GM18519 (cell line): Measurements from ENCODE around the gene SYCE1.
"Not testable (repeated sequence)": the region's sequence is repeated elsewhere in the genome, so short reads cannot be mapped to it uniquely, and the experiment has no call there.

Source experiments
- ATAC-seq: cut with Tn5 transposase; IDR thresholded peaks from one replicate; pipeline ENCODE4 v1.9.1; 2021; ENCODE audit warnings: mild to moderate bottlenecking, moderate library complexity; ENCODE audit not compliant: unreplicated experiment, low FRiP score

Gene SYCE1

GRCh38 chr10:133565441-133566294 lies at the start of gene SYCE1:
Gene SYCE1 (minus strand): TSS chr10:133565583. CDS start chr10:133565529, 54 bp downstream.
- ATAC-seq = no peak

- no peak for ATAC-seq
Observed at GRCh38 chr10:133614830-133615580, 49.6 kb upstream of the SYCE1 start.

- ATAC-seq = no peak
Observed at GRCh38 chr10:133613699-133614098, 48.3 kb upstream of the SYCE1 start.

- ATAC-seq = no peak
Observed at GRCh38 chr10:133611079-133611478, 45.7 kb upstream of the SYCE1 start.

GRCh38 chr10:133608855-133609254 lies 43.5 kb upstream of the SYCE1 start:
- no peak for ATAC-seq

- not testable (repeated sequence) for ATAC-seq
Observed at GRCh38 chr10:133603434-133603833, 38.1 kb upstream of the SYCE1 start.

GRCh38 chr10:133600657-133601056 lies 35.3 kb upstream of the SYCE1 start:
- ATAC-seq = no peak

- ATAC-seq = not testable (repeated sequence)
Observed at GRCh38 chr10:133599869-133600268, 34.5 kb upstream of the SYCE1 start.

GRCh38 chr10:133592716-133593115 lies 27.3 kb upstream of the SYCE1 start:
- ATAC-seq = no peak

GRCh38 chr10:133590970-133591359 lies 25.6 kb upstream of the SYCE1 start:
- no peak for ATAC-seq

- no peak for ATAC-seq
Observed at GRCh38 chr10:133590226-133590969, 25.0 kb upstream of the SYCE1 start.

- not testable (repeated sequence) for ATAC-seq
Observed at GRCh38 chr10:133577037-133577436, 11.7 kb upstream of the SYCE1 start.

GRCh38 chr10:133573460-133573859 lies 8.1 kb upstream of the SYCE1 start:
- not testable (repeated sequence) for ATAC-seq

- not testable (repeated sequence) for ATAC-seq
Observed at GRCh38 chr10:133572055-133572454, 6.7 kb upstream of the SYCE1 start.

GRCh38 chr10:133569801-133570200 lies 4.4 kb upstream of the SYCE1 start:
- not testable (repeated sequence) for ATAC-seq

- not testable (repeated sequence) for ATAC-seq
Observed at GRCh38 chr10:133568831-133569527, 3.6 kb upstream of the SYCE1 start.

GRCh38 chr10:133568287-133568614 lies 2.9 kb upstream of the SYCE1 start:
- ATAC-seq = no peak

- ATAC-seq = no peak
Observed at GRCh38 chr10:133567609-133568286, 2.4 kb upstream of the SYCE1 start.

GRCh38 chr10:133567119-133567518 lies 1.7 kb upstream of the SYCE1 start:
- no peak for ATAC-seq

- no peak for ATAC-seq
Observed at GRCh38 chr10:133564816-133565215, 567 bp downstream of the SYCE1 start.
